HAP-1 (cell line): ENCODE results near the gene DAB1.

Experiments used
- DNase-seq, 2 experiments: peaks; one replicate each; pipeline ENCODE4 v3.0.0-alpha.2; 2016 to 2020; ENCODE audit warnings: low spot score in 2 of 2
- H3K27me3 ChIP-seq: fragments of 250-450 bp; sonication (Bioruptor Pico); 2 replicates; pipeline ENCODE4 v1.5.1; 2020; ENCODE audit warnings: low read depth, mild to moderate bottlenecking, moderate library complexity
- H3K36me3 ChIP-seq: fragments of 250-450 bp; sonication (Bioruptor Pico); replicated peaks from 2 replicates; pipeline ENCODE4 v1.5.1; 2020; ENCODE audit warnings: mild to moderate bottlenecking
- H3K4me1 ChIP-seq: fragments of 250-450 bp; sonication (Bioruptor Pico); 2 replicates; pipeline ENCODE4 v1.5.1; 2020; ENCODE audit warnings: mild to moderate bottlenecking
- H3K4me3 ChIP-seq: fragments of 250-450 bp; sonication (Bioruptor Pico); 2 replicates; pipeline ENCODE4 v1.5.1; 2020; ENCODE audit warnings: mild to moderate bottlenecking, moderate library complexity
- H3K9me3 ChIP-seq: fragments of 250-450 bp; sonication (Bioruptor Pico); 2 replicates; pipeline ENCODE4 v1.5.1; 2020; ENCODE audit warnings: mild to moderate bottlenecking, moderate library complexity
- in situ Hi-C: fragments of 300-500 bp; cut with MboI; formaldehyde crosslinking; loops from 3 replicates; pipeline ENCODE4 v1.14.3; 2020; ENCODE audit warnings: low sequenced_read_pairs, inconsistent platforms, mixed read lengths

DAB1 gene

GRCh38 chr1:57124170-57124569 is 299.7 kb downstream of the DAB1 start:
- H3K9me3 ChIP-seq, result no peaks in the 10 kb centered on the region
- no peaks in the 10 kb centered on the region for H3K27me3 ChIP-seq
- DNase-seq, result no peak
- H3K4me3 ChIP-seq, result no peak overlapping the region
- H3K4me1 ChIP-seq, result no peaks in the 10 kb centered on the region
- no peaks in the 10 kb centered on the region for H3K36me3 ChIP-seq
- in situ Hi-C loops, result no loop called here

- Histone ChIP-seq H3K36me3 (no peaks in the 10 kb centered on the region), H3K9me3 (no peaks in the 10 kb centered on the region), H3K4me1 (no peaks in the 10 kb centered on the region), H3K4me3 (no peak overlapping the region), H3K27me3 (no peaks in the 10 kb centered on the region)
- in situ Hi-C loops, result no loop called here
- no peak for DNase-seq
Observed at GRCh38 chr1:57122031-57122430, 301.8 kb downstream of the DAB1 start.

GRCh38 chr1:57118948-57119603 is 304.8 kb downstream of the DAB1 start:
- Histone ChIP-seq H3K27me3 (no peaks in the 10 kb centered on the region), H3K9me3 (no peaks in the 10 kb centered on the region), H3K4me1 (no peaks in the 10 kb centered on the region), H3K4me3 (no peak overlapping the region), H3K36me3 (no peaks in the 10 kb centered on the region)
- no peak for DNase-seq
- in situ Hi-C loops, result no loop called here

- DNase-seq, result no peak
- no peaks in the 10 kb centered on the region for H3K27me3 ChIP-seq
- no peak overlapping the region for H3K4me3 ChIP-seq
- no peaks in the 10 kb centered on the region for H3K4me1 ChIP-seq
- H3K9me3 ChIP-seq, result no peaks in the 10 kb centered on the region
- in situ Hi-C loops, result no loop called here
- H3K36me3 ChIP-seq, result no peaks in the 10 kb centered on the region
Observed at GRCh38 chr1:57117753-57118152, 306.1 kb downstream of the DAB1 start.

GRCh38 chr1:57116871-57117270 is 307.0 kb downstream of the DAB1 start:
- H3K4me3 ChIP-seq, result no peak overlapping the region
- no peaks in the 10 kb centered on the region for H3K4me1 ChIP-seq
- H3K9me3 ChIP-seq, result no peaks in the 10 kb centered on the region
- in situ Hi-C loops, result no loop called here
- DNase-seq, result no peak
- H3K27me3 ChIP-seq, result no peaks in the 10 kb centered on the region
- H3K36me3 ChIP-seq, result no peaks in the 10 kb centered on the region

- Histone ChIP-seq H3K9me3 (no peaks in the 10 kb centered on the region), H3K4me1 (no peaks in the 10 kb centered on the region), H3K27me3 (no peaks in the 10 kb centered on the region), H3K36me3 (no peaks in the 10 kb centered on the region), H3K4me3 (no peak overlapping the region)
- DNase-seq, result no peak
- in situ Hi-C loops, result no loop called here
Observed at GRCh38 chr1:57115030-57115614, 308.7 kb downstream of the DAB1 start.

GRCh38 chr1:57112148-57112547 is 311.7 kb downstream of the DAB1 start:
- H3K36me3 ChIP-seq, result no peaks in the 10 kb centered on the region
- H3K4me3 ChIP-seq, result no peak overlapping the region
- in situ Hi-C loops, result no loop called here
- no peaks in the 10 kb centered on the region for H3K27me3 ChIP-seq
- no peak for DNase-seq
- H3K9me3 ChIP-seq, result no peaks in the 10 kb centered on the region
- no peaks in the 10 kb centered on the region for H3K4me1 ChIP-seq

GRCh38 chr1:57111175-57111574 is 312.7 kb downstream of the DAB1 start:
- in situ Hi-C loops, result no loop called here
- H3K27me3 ChIP-seq, result no peaks in the 10 kb centered on the region
- H3K4me3 ChIP-seq, result no peak overlapping the region
- H3K36me3 ChIP-seq, result no peaks in the 10 kb centered on the region
- no peaks in the 10 kb centered on the region for H3K9me3 ChIP-seq
- DNase-seq, result no peak
- no peaks in the 10 kb centered on the region for H3K4me1 ChIP-seq

GRCh38 chr1:57109883-57110282 is 314.0 kb downstream of the DAB1 start:
- Histone ChIP-seq H3K4me3 (no peak overlapping the region), H3K27me3 (no peaks in the 10 kb centered on the region), H3K9me3 (no peaks in the 10 kb centered on the region), H3K36me3 (no peaks in the 10 kb centered on the region), H3K4me1 (no peaks in the 10 kb centered on the region)
- in situ Hi-C loops, result no loop called here
- DNase-seq, result no peak

- in situ Hi-C loops, result no loop called here
- no peaks in the 10 kb centered on the region for H3K27me3 ChIP-seq
- no peak for DNase-seq
Observed at GRCh38 chr1:57109247-57109646, 314.6 kb downstream of the DAB1 start.

GRCh38 chr1:57106296-57106695 is 317.6 kb downstream of the DAB1 start:
- Histone ChIP-seq H3K27me3 (no peaks in the 10 kb centered on the region), H3K9me3 (no peaks in the 10 kb centered on the region), H3K4me3 (no peak overlapping the region), H3K36me3 (no peaks in the 10 kb centered on the region), H3K4me1 (no peaks in the 10 kb centered on the region)
- DNase-seq, result no peak
- in situ Hi-C loops, result no loop called here

More at GRCh38 chr1:57109247-57109646, 314.6 kb downstream of the DAB1 start:
- Histone ChIP-seq H3K36me3 (no peaks in the 10 kb centered on the region), H3K9me3 (no peaks in the 10 kb centered on the region), H3K4me3 (no peak overlapping the region), H3K4me1 (no peaks in the 10 kb centered on the region)

- Histone ChIP-seq H3K9me3 (no peaks in the 10 kb centered on the region), H3K27me3 (no peaks in the 10 kb centered on the region), H3K36me3 (no peaks in the 10 kb centered on the region), H3K4me3 (no peak overlapping the region), H3K4me1 (no peaks in the 10 kb centered on the region)
- in situ Hi-C loops, result no loop called here
- no peak for DNase-seq
Observed at GRCh38 chr1:57102561-57103326, 321.1 kb downstream of the DAB1 start.

GRCh38 chr1:57101209-57101608 is 322.7 kb downstream of the DAB1 start:
- H3K9me3 ChIP-seq, result no peaks in the 10 kb centered on the region
- DNase-seq, result no peak
- H3K4me3 ChIP-seq, result no peak overlapping the region
- in situ Hi-C loops, result no loop called here
- no peaks in the 10 kb centered on the region for H3K4me1 ChIP-seq
- H3K27me3 ChIP-seq, result no peaks in the 10 kb centered on the region
- no peaks in the 10 kb centered on the region for H3K36me3 ChIP-seq

GRCh38 chr1:57094749-57095148 is 329.1 kb downstream of the DAB1 start:
- Histone ChIP-seq H3K36me3 (no peaks in the 10 kb centered on the region), H3K27me3 (no peaks in the 10 kb centered on the region), H3K4me3 (no peak overlapping the region), H3K9me3 (no peaks in the 10 kb centered on the region), H3K4me1 (no peaks in the 10 kb centered on the region)
- in situ Hi-C loops, result no loop called here
- no peak for DNase-seq
